ENCODE results near the gene SLC2A3.
"Not testable (repeated sequence)": the region's sequence is repeated elsewhere in the genome, so short reads cannot be mapped to it uniquely, and the experiment has no call there.

Gene SLC2A3

DNA sequence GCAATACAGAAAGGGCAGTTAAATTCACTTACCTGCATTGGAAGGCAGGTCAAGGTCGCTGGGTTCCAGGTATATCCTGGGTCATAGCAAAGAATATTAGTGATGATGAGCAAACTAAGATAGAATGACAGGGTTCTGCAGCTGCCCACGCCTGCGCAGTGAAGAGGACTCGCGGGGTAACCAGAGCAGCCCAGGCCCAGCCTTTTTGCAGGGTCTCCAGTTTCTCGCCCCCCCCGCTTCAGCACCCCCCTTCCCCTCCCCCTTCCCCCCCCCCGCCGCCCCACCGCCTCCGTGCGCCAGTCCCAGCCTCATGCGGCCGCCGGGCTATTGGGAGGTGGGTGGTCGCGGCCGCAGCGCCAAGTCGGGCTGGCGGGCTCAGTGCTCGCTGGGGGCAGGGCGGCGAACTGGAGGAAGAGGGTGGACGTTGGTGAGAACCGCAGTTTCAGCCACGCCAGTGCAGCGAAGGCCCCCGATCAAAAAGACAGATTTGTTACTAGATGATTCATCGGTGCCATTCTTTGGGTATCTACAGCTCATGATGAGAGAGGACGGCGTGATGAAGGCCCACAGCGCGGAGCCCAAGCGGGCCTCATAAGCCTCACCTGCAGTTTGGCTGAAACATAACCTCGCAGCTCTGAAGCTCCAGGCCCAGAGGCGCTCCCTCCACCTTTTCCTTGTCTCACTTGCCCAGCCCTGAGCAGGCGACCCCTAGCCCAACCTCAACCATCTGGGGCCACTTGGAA, 20.2 kb downstream of the SLC2A3 start:
- DNase-seq = no peak

DNA sequence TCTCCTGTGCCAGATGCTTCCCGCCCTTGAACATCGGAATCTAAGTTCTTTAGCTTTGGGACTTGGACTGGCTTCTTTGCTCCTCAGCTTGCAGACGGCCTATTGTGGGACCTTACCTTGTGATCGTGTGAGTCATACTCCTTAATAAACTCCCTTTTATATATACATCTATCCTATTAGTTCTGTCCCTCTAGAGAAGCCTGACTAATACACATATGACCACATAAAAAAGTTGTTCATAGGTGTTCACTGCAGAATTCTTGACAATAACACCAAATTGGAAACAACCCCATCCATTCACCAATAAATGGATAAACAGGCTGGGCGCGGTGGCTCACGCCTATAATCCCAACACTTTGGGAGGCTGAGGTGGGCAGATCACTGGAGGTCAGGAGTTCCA, 25.9 kb downstream of the SLC2A3 start:
- DNase-seq = not testable (repeated sequence)

DNA sequence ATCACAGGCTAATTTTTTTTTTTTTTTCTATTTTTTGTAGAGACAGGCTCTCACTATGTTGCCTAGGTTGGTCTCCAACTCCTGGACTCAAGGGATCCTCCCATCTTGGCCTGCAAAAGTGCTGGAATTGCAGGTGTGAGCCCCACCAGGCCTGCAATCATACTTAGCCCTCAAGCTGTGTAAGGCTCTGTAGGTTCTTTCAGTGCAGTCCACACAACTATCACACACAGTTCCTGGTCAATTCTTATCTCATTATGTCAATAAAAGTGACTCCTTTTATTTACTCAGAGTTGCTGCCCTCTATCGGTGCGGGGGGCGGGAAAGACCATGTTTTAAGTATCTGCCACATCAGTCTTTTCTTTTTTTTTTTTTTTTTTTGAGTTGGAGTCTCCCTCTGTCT, 29.0 kb downstream of the SLC2A3 start:
- DNase-seq = peak; percentile 61

GRCh38 chr12:7906303-7906702, 29.7 kb downstream of the SLC2A3 start:
- not testable (repeated sequence) for DNase-seq

- DNase-seq = not testable (repeated sequence)
Observed at GRCh38 chr12:7905600-7906125, 30.3 kb downstream of the SLC2A3 start.

DNA sequence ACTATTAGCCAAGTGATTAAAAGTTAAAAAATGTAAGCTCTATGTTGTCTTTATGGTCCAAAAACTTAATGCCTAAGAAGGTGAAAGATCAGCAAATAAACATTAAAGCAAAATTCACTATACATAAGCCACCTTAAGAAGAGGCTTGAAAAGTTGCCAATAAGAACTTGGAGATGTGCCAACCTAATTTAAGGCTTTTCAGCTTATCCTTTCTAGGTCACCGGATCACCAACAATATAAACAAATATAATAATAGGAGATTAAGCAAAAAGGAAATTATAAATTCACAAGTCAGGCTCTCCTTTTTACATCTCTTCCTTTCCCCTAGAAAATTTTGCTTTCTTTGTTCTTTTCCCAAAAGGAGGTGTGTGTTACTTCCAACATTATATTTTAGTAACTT, 30.9 kb downstream of the SLC2A3 start:
- peak; percentile 11 for DNase-seq

- not testable (repeated sequence) for DNase-seq
Observed at GRCh38 chr12:7902416-7902815, 33.6 kb downstream of the SLC2A3 start.

GRCh38 chr12:7899755-7900154, 36.2 kb downstream of the SLC2A3 start:
- DNase-seq = no peak

DNA sequence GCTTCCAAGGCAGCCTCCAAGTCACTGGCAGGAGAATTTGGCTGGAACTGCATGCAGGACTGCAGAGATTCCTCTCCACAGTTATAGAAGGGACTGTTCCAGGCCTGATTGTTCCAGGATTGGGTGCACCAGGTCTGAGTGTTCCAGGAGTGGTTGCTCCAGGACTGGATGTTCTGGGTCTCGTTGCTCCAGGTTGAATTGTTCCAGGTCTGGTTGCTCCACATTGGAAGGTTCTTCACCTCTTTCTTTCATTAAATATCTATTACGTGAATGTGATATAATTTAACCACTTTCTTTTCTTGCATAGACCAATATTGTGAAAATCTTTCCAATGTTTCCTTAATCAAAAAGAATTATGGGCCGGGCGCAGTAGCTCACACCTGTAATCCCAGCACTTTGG, 39.3 kb downstream of the SLC2A3 start:
- not testable (repeated sequence) for DNase-seq

GRCh38 chr12:7892186-7892980, 43.6 kb downstream of the SLC2A3 start:
- DNase-seq = no peak

DNA sequence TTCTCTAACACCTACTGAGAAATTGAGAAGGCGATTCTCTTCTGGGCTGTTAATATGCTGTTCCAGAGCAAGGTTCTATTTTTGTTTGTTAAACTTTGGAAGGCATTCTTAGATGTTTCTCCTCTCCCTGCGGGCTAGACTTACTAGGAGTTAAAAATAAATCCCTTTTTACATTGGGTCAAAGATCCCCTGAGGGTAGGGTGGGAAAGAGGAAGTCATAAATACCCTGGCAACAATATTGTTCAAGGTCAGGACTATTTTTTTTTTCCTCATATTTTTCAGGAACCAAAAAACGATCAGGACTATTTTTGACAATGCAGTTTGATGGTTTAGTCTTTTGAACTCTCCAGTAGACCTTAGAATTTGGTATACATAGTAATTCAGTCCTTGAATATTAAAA, 51.3 kb downstream of the SLC2A3 start:
- no peak for DNase-seq

DNA sequence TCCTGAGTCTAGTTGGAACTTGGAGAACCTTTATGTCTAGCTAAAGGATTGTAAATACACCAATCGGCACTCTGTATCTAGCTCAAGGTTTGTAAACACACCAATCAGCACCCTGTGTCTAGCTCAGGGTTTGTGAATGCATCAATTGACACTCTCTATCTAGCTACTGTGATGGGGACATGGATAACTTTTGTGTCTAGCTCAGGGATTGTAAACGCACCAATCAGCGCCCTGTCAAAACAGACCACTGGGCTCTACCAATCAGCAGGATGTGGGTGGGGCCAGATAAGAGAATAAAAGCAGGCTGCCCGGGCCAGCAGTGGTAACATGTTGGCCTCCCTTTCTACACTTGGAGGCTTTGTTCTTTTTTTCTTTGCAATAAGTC, 54.3 kb downstream of the SLC2A3 start:
- not testable (repeated sequence) for DNase-seq

DNA sequence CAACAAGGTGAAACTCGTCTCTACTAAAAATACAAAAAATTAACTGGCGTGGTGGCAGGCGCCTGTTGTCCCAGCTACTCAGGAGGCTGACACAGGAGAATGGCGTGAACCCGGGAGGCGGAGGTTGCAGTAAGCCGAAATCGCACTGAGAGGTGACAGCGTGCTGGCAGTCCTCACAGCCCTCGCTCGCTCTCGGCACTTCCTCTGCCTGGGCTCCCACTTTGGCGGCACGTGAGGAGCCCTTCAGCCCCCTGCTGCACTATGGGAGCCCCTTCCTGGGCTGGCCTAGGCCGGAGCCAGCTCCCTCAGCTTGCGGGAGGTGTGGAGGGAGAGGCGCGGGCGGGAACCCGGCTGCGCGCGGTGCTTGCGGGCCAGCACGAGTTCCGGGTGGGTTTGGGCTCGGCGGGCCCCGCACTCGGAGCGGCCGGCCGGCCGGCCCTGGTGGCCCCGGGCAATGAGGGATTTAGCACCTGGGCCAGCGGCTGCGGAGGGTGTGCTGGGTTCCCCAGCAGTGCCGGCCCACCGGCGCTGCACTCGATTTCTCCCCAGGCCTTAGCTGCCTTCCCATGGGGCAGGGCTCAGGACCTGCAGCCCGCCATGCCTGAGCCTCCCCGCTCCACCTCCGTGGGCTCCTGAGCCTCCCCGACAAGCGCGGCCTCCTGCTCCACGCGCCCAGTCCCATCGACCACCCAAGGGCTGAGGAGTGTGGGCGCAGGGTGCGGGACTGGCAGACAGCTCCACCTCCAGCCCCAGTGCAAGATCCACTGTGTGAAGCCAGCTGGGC, 54.8 kb downstream of the SLC2A3 start:
- not testable (repeated sequence) for DNase-seq

- DNase-seq = no peak
Observed at GRCh38 chr12:7879246-7879645, 56.7 kb downstream of the SLC2A3 start.

DNA sequence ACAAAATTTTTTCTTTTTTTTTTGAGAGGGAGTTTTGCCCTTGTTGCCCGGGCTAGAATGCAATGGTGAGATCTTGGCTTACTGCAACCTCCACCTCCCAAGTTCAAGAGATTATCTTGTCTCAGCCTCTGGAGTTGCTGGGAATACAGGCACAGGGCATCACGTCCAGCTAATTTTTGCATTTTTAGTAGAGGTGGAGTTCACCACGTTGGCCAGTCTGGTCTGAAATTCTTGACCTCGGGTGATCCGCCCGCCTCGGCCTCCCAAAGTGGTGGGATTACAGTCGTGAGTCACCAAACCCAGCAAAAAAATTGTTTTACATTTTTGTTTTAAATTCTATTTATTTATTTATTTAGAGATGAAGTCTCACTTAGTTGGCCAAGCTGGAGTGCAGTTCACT, 58.6 kb downstream of the SLC2A3 start:
- no peak for DNase-seq

DNA sequence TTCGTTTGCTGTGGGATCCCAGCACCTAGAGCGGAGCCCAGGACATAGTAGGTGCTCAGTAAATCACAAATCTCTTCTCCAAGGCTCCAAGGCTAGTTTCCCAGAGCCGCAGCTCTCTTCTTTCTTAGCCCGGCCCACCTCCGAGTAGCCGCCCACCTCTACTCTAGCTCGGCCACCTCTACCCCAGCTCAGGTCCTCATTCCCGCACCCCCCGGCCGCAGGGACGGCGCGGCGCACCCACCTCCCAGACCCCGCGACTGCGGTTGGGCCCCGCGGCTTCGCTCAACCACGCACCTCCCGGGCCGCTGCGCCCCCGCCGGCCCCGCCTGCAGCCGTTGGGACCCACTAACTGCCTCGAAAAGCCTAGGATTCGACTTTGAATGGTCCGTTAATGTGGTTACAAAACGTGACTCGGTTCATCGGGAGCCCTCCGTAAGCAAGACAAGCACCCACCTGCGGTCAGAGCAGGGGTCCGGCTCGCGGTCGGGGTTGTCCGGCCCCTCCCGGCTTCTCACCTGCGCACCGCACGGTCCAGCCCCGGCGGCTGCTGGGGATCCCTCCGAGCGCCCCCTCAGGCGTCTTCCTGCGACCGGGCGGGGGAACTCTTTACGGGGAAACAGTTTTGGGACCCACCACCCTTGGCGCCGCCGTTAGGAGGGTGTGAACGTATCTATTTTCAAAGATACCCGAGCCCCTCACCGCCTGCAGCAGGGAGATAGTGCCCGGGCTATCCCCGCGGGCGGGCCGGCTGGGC, 63.2 kb downstream of the SLC2A3 start, which contains the start of gene SLC2A14:
Gene SLC2A14 (minus strand): TSS at position 350 of the 754 bp plus-strand sequence. CDS start 3,035 bp downstream, outside the sequence.
- DNase-seq = no peak

GRCh38 chr12:7870335-7870734, 65.7 kb downstream of the SLC2A3 start:
- DNase-seq = no peak

Measured in NCI-H146 (cell line).